HepG2 (cell line): ENCODE results near the gene IFITM10. TPM values are rescaled to one million over a fixed set of nuclear protein-coding genes. Genes with fewer than 3 reads are reported as not detected.

Experiments
- ISX ChIP-seq: sonication (generic); formaldehyde crosslinking; conservative IDR thresholded peaks from 2 replicates; pipeline ENCODE4 v1.5.0; 2020; ENCODE audit warnings: missing genetic modification reagents
- KLF16 ChIP-seq, 2 experiments: sonication (generic) in 1 of 2; formaldehyde crosslinking in 1 of 2; IDR thresholded peaks; 2 replicates each; pipeline versions ENCODE4 v1.6.1 to v1.8.0; 2016 to 2023; ENCODE audit warnings: missing genetic modification reagents in 2 of 2, missing compliant biosample characterization in 1 of 2
- RARG ChIP-seq: sonication (generic); formaldehyde crosslinking; IDR thresholded peaks from 2 replicates; pipeline ENCODE4 v1.4.0; 2020; ENCODE audit warnings: low read depth, mild to moderate bottlenecking, missing genetic modification reagents
- SETDB1 ChIP-seq: sonication (generic); formaldehyde crosslinking; IDR thresholded peaks from 2 replicates; pipeline ENCODE4 v1.5.1; 2020; ENCODE audit warnings: missing genetic modification reagents, mild to moderate bottlenecking, borderline replicate concordance
- TFE3 ChIP-seq: IDR thresholded peaks from 2 replicates; pipeline ENCODE4 v1.6.1; 2016
- ZC3H4 ChIP-seq: sonication (generic); formaldehyde crosslinking; IDR thresholded peaks from 2 replicates; pipeline ENCODE4 v1.4.0; 2020; ENCODE audit warnings: missing genetic modification reagents, borderline replicate concordance
- ZHX2 ChIP-seq, 2 experiments: sonication (generic) in 1 of 2; formaldehyde crosslinking in 1 of 2; IDR thresholded peaks; 2 replicates each; pipeline versions ENCODE4 v1.6.1 to v1.9.0; 2014 to 2022; ENCODE audit warnings: antibody characterized with exemption in 1 of 2, borderline replicate concordance in 1 of 2, inconsistent platforms in 1 of 2, low read depth in 1 of 2, missing genetic modification reagents in 1 of 2
- ZNF253 ChIP-seq: sonication (generic); formaldehyde crosslinking; IDR thresholded peaks from 2 replicates; pipeline ENCODE4 v1.8.0; 2022; ENCODE audit warnings: mild to moderate bottlenecking, missing genetic modification reagents, borderline replicate concordance
- ZNF513 ChIP-seq: sonication (generic); formaldehyde crosslinking; conservative IDR thresholded peaks from 2 replicates; pipeline ENCODE4 v1.5.0; 2020; ENCODE audit warnings: missing genetic modification reagents
- ZNF609 ChIP-seq: sonication (generic); formaldehyde crosslinking; IDR thresholded peaks from 2 replicates; pipeline ENCODE4 v1.4.0; 2020; ENCODE audit warnings: mild to moderate bottlenecking, missing genetic modification reagents, borderline replicate concordance
- ZNF746 ChIP-seq: sonication (generic); formaldehyde crosslinking; IDR thresholded peaks from 2 replicates; pipeline ENCODE4 v1.8.0; 2022; ENCODE audit warnings: mild to moderate bottlenecking, missing genetic modification reagents
- ZNF782 ChIP-seq: sonication (generic); formaldehyde crosslinking; IDR thresholded peaks from 2 replicates; pipeline ENCODE4 v1.4.0; 2020; ENCODE audit warnings: missing genetic modification reagents, mild to moderate bottlenecking, borderline replicate concordance
- ZNF792 ChIP-seq: IDR thresholded peaks from 2 replicates; pipeline ENCODE4 v1.6.1; 2016
- polyA plus RNA-seq, 8 experiments: library from polyadenylated mRNA; depleted of rRNA in 3 of 8; stranded (reverse) in 7 of 8; unstranded in 1 of 8; fragments of >200 nt; fragmentation: Illumina TruSeq in 4 of 8; extraction: Trizol in 4 of 8; gene quantifications; 2 replicates each; pipeline versions ENCODE4 v1.2.1 to v1.2.3, GENCODE V29; 2011 to 2016; ENCODE audit warnings: low read depth in 4 of 8, missing spikeins in 1 of 8, mixed read lengths in 1 of 8; ENCODE audit not compliant: insufficient read depth in 1 of 8
- total RNA-seq, 5 experiments: library from RNA; depleted of rRNA; stranded (reverse); fragments of >200 nt; fragmentation: Illumina TruSeq; extraction: Trizol; gene quantifications; 2 replicates each; pipeline ENCODE4 v1.2.3, GENCODE V29; 2016; ENCODE audit warnings: low read depth in 1 of 5

IFITM10 gene
- total and polyA plus RNA-seq, 2 of the 13 experiments (the other 11 are each of a cell fraction or from before 2014, with no cell fraction given): 0.09 to 0.13 TPM

GRCh38 chr11:1691026-1691877, 59.1 kb downstream of the IFITM10 start (continued):
- TF ChIP-seq ZHX2 (IDR thresholded peaks at IDR 0.05; ENCODE audit: low read depth) (0 out of 2 replicates have a peak, but pooled peaks have one; percentile 61), ZHX2 (CRISPR knock-in tag; IDR thresholded peaks at IDR 0.05; ENCODE audit: borderline replicate concordance) (peak; percentile 94; the same call in 1 of the 2 replicates), ZNF609 (peak; percentile 95), ZNF782 (no peak), TFE3 (CRISPR knock-in tag) (peak; percentile 98), RARG (CRISPR knock-in tag) (0 out of 2 replicates have a peak, but pooled peaks have one; percentile 36), ZNF253 (CRISPR knock-in tag) (no peak; the same call in 1 of the 2 replicates), ZNF513 (CRISPR knock-in tag) (no peak), ZC3H4 (peak; percentile 99), ZNF746 (peak; percentile 95), SETDB1 (no peak), KLF16 (CRISPR knock-in tag; IDR thresholded peaks at IDR 0.05) (peak; percentile 46 to 89; a peak in 2 of 4 replicates), ISX (CRISPR knock-in tag) (no peak; the same call in 1 of the 2 replicates), ZNF792 (CRISPR knock-in tag) (peak; percentile 88)
